ENCODE data around the gene CCDC27.
"Not testable (repeated sequence)": the region's sequence is repeated elsewhere in the genome, so short reads cannot be mapped to it uniquely, and the experiment has no call there.

The CCDC27 gene

GRCh38 chr1:3796215-3797061 lies 44.2 kb downstream of the CCDC27 start, which contains the start of gene LRRC47:
LRRC47 (minus strand) TSS chr1:3796498; CDS start chr1:3796476, 22 bp downstream.
- DNase-seq, result no peak

- DNase-seq, result no peak
Measured at GRCh38 chr1:3799976-3800685, 47.9 kb downstream of the CCDC27 start.

GRCh38 chr1:3800795-3801194 lies 48.5 kb downstream of the CCDC27 start:
- not testable (repeated sequence) for DNase-seq

GRCh38 chr1:3803905-3804626 lies 51.8 kb downstream of the CCDC27 start:
- DNase-seq, result no peak

- DNase-seq, result not testable (repeated sequence)
Measured at GRCh38 chr1:3804627-3804944, 52.3 kb downstream of the CCDC27 start.

- no peak for DNase-seq
Measured at GRCh38 chr1:3805038-3805437, 52.8 kb downstream of the CCDC27 start.

GRCh38 chr1:3807769-3808168 lies 55.5 kb downstream of the CCDC27 start:
- no peak for DNase-seq

- no peak for DNase-seq
Measured at GRCh38 chr1:3809680-3810079, 57.4 kb downstream of the CCDC27 start.

GRCh38 chr1:3810149-3810761 lies 58.0 kb downstream of the CCDC27 start:
- not testable (repeated sequence) for DNase-seq

GRCh38 chr1:3811595-3811911 lies 59.3 kb downstream of the CCDC27 start:
- no peak for DNase-seq

- DNase-seq, result no peak
Measured at GRCh38 chr1:3814065-3814464, 61.8 kb downstream of the CCDC27 start.

GRCh38 chr1:3814771-3815561 lies 62.7 kb downstream of the CCDC27 start:
- DNase-seq, result no peak

GRCh38 chr1:3816331-3817137 lies 64.3 kb downstream of the CCDC27 start:
- no peak for DNase-seq

GRCh38 chr1:3817138-3817740 lies 65.0 kb downstream of the CCDC27 start:
- no peak for DNase-seq

GRCh38 chr1:3817821-3818597 lies 65.8 kb downstream of the CCDC27 start:
- DNase-seq, result no peak

GRCh38 chr1:3819771-3820200 lies 67.5 kb downstream of the CCDC27 start:
- no peak for DNase-seq

- no peak for DNase-seq
Measured at GRCh38 chr1:3820316-3820715, 68.1 kb downstream of the CCDC27 start.

- DNase-seq, result no peak
Measured at GRCh38 chr1:3821004-3821403, 68.8 kb downstream of the CCDC27 start.
